Central memory CD8-positive, alpha-beta T cell (primary cell): ENCODE results near the gene WNT6.

ENCODE experiments used
- ATAC-seq: fragments of 150-1000 bp; cut with Tn5 transposase; replicated peaks from 2 replicates; pipeline ENCODE4 v1.10.0; 2022; ENCODE audit warnings: mild to moderate bottlenecking, moderate FRiP score, moderate number of reproducible peaks; ENCODE audit not compliant: poor library complexity, severe bottlenecking; ENCODE audit errors: extremely low read depth
- DNase-seq, 2 donors: peaks; one replicate each; pipeline ENCODE4 v3.0.0; 2021; ENCODE audit warnings: low spot score in 2 of 2
- H3K27ac Mint-ChIP-seq: one replicate; pipeline ENCODE4 v1.8.0; 2022; ENCODE audit warnings: low read depth, mild to moderate bottlenecking, moderate library complexity, mixed read lengths
- H3K27me3 Mint-ChIP-seq: one replicate; pipeline ENCODE4 v1.8.0; 2022; ENCODE audit warnings: mixed read lengths
- H3K36me3 Mint-ChIP-seq: one replicate; pipeline ENCODE4 v1.8.0; 2022; ENCODE audit warnings: mild to moderate bottlenecking, moderate library complexity, mixed read lengths; ENCODE audit not compliant: insufficient read depth
- H3K4me1 Mint-ChIP-seq: one replicate; pipeline ENCODE4 v1.8.0; 2022; ENCODE audit warnings: mixed read lengths
- H3K4me3 Mint-ChIP-seq: one replicate; pipeline ENCODE4 v1.8.0; 2022; ENCODE audit warnings: mild to moderate bottlenecking, moderate library complexity, mixed read lengths
- H3K9me3 Mint-ChIP-seq: one replicate; pipeline ENCODE4 v1.8.0; 2022; ENCODE audit warnings: mixed read lengths

The WNT6 gene

DNA sequence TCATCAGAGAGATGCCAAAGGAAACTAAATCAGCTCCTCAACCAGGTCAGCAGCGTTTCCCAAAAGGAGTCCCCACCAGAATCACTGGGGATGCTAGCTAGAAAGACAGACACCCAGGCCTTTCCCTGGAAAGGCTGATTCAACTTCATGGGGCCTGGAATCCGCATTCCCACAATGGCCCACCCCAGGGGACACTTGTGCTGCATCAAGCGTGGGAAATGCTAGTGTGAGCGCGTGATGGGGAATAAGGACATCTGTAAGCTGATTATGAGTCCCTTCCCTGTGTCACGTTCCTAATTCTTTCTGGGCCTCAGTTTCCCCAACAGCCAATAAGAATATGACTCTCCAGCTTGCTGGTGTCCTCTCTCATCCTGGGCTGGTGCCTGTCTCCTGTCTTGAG lies 18.9 kb downstream of the WNT6 start:
- H3K27ac Mint-ChIP-seq, result no peak overlapping the region

GRCh38 chr2:218878926-218879761 lies 19.5 kb downstream of the WNT6 start:
- DNase-seq, result no peak
- H3K27ac Mint-ChIP-seq, result peak overlapping the region; percentile 91
- no peaks in the 10 kb centered on the region for H3K9me3 Mint-ChIP-seq
- H3K27me3 Mint-ChIP-seq, result peaks cover 2% of the 10 kb centered on the region
- H3K4me3 Mint-ChIP-seq, result peak overlapping the region; percentile 77
- no peak for ATAC-seq
- peaks cover 10% of the 10 kb centered on the region for H3K36me3 Mint-ChIP-seq
- H3K4me1 Mint-ChIP-seq, result peaks cover 35% of the 10 kb centered on the region

More for the DNA sequence above, 18.9 kb downstream of the WNT6 start:
- H3K9me3 Mint-ChIP-seq, result no peaks in the 10 kb centered on the region
- ATAC-seq, result no peak
- H3K4me3 Mint-ChIP-seq, result no peak overlapping the region
- peaks cover 10% of the 10 kb centered on the region for H3K36me3 Mint-ChIP-seq
- H3K27me3 Mint-ChIP-seq, result peaks cover 1% of the 10 kb centered on the region
- peaks cover 35% of the 10 kb centered on the region for H3K4me1 Mint-ChIP-seq
- no peak for DNase-seq

DNA sequence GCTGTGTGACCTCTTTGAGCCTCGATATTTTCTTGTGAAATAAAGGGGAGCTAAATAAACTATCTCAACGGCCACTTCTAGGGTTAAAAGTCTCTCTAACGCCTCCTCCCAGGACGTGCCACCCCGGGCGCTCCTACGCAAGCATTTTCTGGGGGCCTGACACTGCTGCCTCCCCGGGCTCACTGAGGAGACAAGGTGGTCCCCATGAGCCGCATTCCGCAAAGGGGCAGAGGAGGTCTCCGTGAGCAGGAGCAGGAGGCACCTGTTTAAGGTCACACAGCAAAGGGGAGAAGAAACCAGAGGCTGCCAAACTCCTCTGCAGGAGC lies 20.1 kb downstream of the WNT6 start:
- no peaks in the 10 kb centered on the region for H3K9me3 Mint-ChIP-seq
- H3K4me3 Mint-ChIP-seq, result peak overlapping the region; percentile 77
- peaks cover 10% of the 10 kb centered on the region for H3K36me3 Mint-ChIP-seq
- DNase-seq, result no peak
- peak overlapping the region; percentile 91 for H3K27ac Mint-ChIP-seq
- H3K27me3 Mint-ChIP-seq, result peaks cover 8% of the 10 kb centered on the region
- ATAC-seq, result no peak
- H3K4me1 Mint-ChIP-seq, result peaks cover 41% of the 10 kb centered on the region

DNA sequence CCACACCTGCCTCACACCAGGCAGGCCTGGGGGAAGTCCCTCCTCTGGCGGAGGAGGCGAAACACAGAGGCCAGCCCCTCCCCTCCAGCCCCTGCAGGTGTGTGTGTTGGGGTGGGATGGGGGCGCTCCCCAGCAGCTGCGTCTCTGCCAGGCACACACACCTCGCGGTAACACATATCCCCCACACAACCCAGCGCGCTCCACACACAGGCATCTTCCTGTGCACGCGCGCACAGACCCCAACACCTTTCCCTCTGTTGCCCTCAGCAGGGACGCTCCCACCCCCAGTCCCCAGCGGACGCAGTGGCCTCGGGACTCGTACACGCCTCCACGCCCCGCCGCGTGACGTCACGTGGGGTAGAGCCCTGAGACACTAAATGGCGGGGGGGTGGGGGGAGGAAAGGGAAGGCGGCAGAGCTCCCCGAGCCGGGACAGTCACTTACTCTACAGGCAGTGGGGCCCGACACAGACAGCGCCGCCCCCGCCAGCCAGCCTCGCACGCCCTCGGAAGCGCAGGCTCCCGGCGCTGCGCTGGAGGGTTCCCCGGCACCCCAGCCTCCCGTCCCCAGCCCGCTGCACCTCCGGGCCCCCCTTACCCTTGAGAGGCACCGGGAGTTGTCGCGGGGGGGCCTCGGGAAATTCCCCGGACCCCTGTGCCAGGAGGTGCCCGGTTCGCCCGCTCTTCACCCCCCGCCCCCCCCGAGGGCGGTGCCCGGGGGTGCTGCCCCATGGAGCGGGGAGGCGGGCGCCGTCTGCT lies 20.7 kb downstream of the WNT6 start, which contains the start of gene WNT10A:
Gene WNT10A (plus strand): TSS at position 751 of the 757 bp plus-strand sequence. CDS start 144 bp downstream, outside the sequence.
- peak within 1 kb of the TSS; percentile 77 for H3K4me3 Mint-ChIP-seq
- no peaks in the 10 kb centered on the region for H3K9me3 Mint-ChIP-seq
- H3K4me1 Mint-ChIP-seq, result peaks cover 46% of the 10 kb centered on the region
- peak; percentile 82 for ATAC-seq
- H3K27ac Mint-ChIP-seq, result peak within 1 kb of the TSS; percentile 91
- H3K36me3 Mint-ChIP-seq, result peaks cover 10% of the 10 kb centered on the region
- peaks cover 13% of the 10 kb centered on the region for H3K27me3 Mint-ChIP-seq
- DNase-seq, result peak; percentile 78 to 85

DNA sequence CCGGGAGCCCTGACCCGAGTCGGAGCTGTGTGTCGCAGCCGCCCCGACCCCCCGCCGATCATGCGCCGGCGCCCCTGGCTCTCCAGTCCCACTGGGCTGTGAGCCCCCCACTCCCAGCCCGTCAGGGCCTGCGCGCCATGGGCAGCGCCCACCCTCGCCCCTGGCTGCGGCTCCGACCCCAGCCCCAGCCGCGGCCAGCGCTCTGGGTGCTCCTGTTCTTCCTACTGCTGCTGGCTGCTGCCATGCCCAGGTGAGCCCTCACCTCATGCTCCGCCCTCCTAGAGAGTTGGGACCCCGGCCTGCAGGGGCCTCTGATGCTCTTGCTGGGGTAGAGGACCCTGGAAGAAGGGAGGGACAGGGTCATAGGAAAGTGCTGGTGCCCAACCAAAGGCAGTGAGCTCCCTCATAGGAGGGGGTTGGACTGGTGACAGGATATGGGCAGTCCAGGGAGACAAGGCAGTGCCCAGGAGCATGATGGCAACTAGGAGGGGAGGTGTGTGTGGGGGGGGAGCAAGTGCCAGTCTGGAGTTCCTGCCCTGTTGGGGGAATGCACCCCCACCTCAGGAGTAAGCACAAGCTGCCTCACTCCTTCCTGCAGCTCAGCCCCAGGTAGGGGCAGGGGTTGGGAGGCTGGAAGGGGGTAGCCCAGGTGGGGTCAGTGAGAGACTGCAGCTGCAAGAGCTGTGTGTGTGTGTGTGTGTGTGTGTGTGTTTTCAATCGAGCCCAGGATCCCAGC lies 21.4 kb downstream of the WNT6 start:
- DNase-seq, result no peak
- H3K4me3 Mint-ChIP-seq, result peak overlapping the region; percentile 68
- peak overlapping the region; percentile 91 for H3K27ac Mint-ChIP-seq
- peaks cover 48% of the 10 kb centered on the region for H3K4me1 Mint-ChIP-seq
- H3K36me3 Mint-ChIP-seq, result peaks cover 10% of the 10 kb centered on the region
- peaks cover 13% of the 10 kb centered on the region for H3K27me3 Mint-ChIP-seq
- no peaks in the 10 kb centered on the region for H3K9me3 Mint-ChIP-seq
- ATAC-seq, result peak; percentile 0

GRCh38 chr2:218881744-218882460 lies 22.3 kb downstream of the WNT6 start:
- H3K9me3 Mint-ChIP-seq, result no peaks in the 10 kb centered on the region
- no peak overlapping the region for H3K27ac Mint-ChIP-seq
- DNase-seq (no peak), ATAC-seq (no peak)
- peaks cover 42% of the 10 kb centered on the region for H3K4me1 Mint-ChIP-seq
- H3K27me3 Mint-ChIP-seq, result peaks cover 13% of the 10 kb centered on the region
- peak overlapping the region; percentile 68 for H3K4me3 Mint-ChIP-seq
- peaks cover 10% of the 10 kb centered on the region for H3K36me3 Mint-ChIP-seq

- Mint-ChIP-seq H3K36me3 (peaks cover 9% of the 10 kb centered on the region), H3K4me1 (peaks cover 40% of the 10 kb centered on the region), H3K4me3 (peak overlapping the region; percentile 68), H3K27ac (no peak overlapping the region), H3K27me3 (peaks cover 13% of the 10 kb centered on the region), H3K9me3 (no peaks in the 10 kb centered on the region)
- ATAC-seq (no peak), DNase-seq (no peak)
Measured at GRCh38 chr2:218882461-218882816, 22.8 kb downstream of the WNT6 start.

DNA sequence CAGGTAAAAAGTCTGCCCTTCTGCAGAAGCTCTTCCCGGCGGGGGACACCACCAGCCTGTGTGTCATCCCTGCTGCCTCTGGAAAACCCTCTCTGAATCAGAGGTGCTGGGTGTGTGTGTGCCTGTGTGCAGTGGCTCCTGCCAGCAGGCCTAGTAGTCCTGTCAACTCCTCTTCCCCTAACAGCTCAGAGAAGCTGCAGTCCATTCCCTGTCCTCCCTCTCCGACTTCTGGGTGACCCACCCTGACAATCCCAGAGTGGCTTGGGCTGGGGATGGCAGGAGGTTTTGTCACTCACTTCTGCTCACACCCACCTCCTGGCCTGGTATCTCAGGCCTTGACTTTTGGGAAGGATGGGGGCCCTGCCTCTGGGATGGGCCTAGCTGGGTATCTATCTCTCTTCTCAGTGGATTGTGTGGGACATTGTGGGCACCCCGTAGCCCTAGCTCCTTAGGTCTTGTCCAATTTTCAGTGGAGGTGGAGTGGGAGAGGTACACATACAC lies 23.3 kb downstream of the WNT6 start:
- no peak overlapping the region for H3K27ac Mint-ChIP-seq
- no peaks in the 10 kb centered on the region for H3K9me3 Mint-ChIP-seq
- H3K36me3 Mint-ChIP-seq, result peaks cover 9% of the 10 kb centered on the region
- H3K4me1 Mint-ChIP-seq, result peaks cover 40% of the 10 kb centered on the region
- ATAC-seq, result no peak
- H3K4me3 Mint-ChIP-seq, result peak overlapping the region; percentile 68
- H3K27me3 Mint-ChIP-seq, result peaks cover 13% of the 10 kb centered on the region
- no peak for DNase-seq

GRCh38 chr2:218883491-218884490 lies 24.2 kb downstream of the WNT6 start:
- Mint-ChIP-seq H3K4me3 (peak overlapping the region; percentile 21), H3K27ac (no peak overlapping the region), H3K4me1 (peaks cover 40% of the 10 kb centered on the region), H3K27me3 (peaks cover 13% of the 10 kb centered on the region), H3K9me3 (no peaks in the 10 kb centered on the region), H3K36me3 (peaks cover 9% of the 10 kb centered on the region)
- ATAC-seq, result no peak
- no peak for DNase-seq

DNA sequence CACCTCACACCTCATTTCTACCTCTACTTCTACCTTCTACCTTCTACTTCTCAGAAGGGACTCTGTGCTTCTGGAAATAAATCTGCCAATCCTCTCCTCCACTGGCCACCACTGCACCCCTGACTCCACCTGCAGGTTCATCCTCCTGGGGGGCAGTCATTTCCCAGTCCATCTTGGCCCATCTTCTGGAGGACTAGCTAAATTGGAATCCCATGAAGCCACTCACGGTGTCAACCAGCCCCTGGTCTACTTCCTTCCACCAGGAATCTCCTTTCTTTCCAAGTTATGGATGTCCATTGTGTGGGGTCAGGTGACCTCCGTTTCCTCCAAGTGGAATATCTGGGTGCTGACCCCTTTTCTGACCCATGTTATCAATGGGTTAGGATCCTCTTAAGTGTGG lies 24.9 kb downstream of the WNT6 start:
- H3K36me3 Mint-ChIP-seq, result peaks cover 4% of the 10 kb centered on the region
- H3K27me3 Mint-ChIP-seq, result peaks cover 13% of the 10 kb centered on the region
- H3K9me3 Mint-ChIP-seq, result no peaks in the 10 kb centered on the region
- ATAC-seq (no peak), DNase-seq (no peak)
- peak overlapping the region; percentile 21 for H3K4me3 Mint-ChIP-seq
- peaks cover 35% of the 10 kb centered on the region for H3K4me1 Mint-ChIP-seq
- H3K27ac Mint-ChIP-seq, result no peak overlapping the region
